Measurements from ENCODE around the gene CNNM3.
A peak's percentile ranks its signal among the peaks of the same experiment; 100 is the strongest.
"Not testable (repeated sequence)": the region's sequence is repeated elsewhere in the genome, so short reads cannot be mapped to it uniquely, and the experiment has no call there.

The CNNM3 gene

GRCh38 chr2:96816127-96816835, at the start of gene CNNM3:
CNNM3 (plus strand) TSS chr2:96816268; CDS start chr2:96816278, 10 bp downstream.
- peak; percentile 97 for DNase-seq (ENCODE audit: low spot score)

- DNase-seq (ENCODE audit: low spot score) = no peak
Observed at GRCh38 chr2:96767135-96767871, 48.8 kb upstream of the CNNM3 start.

- no peak for DNase-seq (ENCODE audit: low spot score)
Observed at GRCh38 chr2:96768083-96768561, 47.9 kb upstream of the CNNM3 start.

- no peak for DNase-seq (ENCODE audit: low spot score)
Observed at GRCh38 chr2:96769814-96770213, 46.3 kb upstream of the CNNM3 start.

- DNase-seq (ENCODE audit: low spot score) = no peak
Observed at GRCh38 chr2:96770442-96771202, 45.4 kb upstream of the CNNM3 start.

- no peak for DNase-seq (ENCODE audit: low spot score)
Observed at GRCh38 chr2:96771796-96772618, 44.1 kb upstream of the CNNM3 start.

GRCh38 chr2:96772903-96773671, 43.0 kb upstream of the CNNM3 start:
- peak; percentile 16 for DNase-seq (ENCODE audit: low spot score)

GRCh38 chr2:96773922-96774321, 42.1 kb upstream of the CNNM3 start:
- peak; percentile 44 for DNase-seq (ENCODE audit: low spot score)

GRCh38 chr2:96775160-96775559, 40.9 kb upstream of the CNNM3 start:
- no peak for DNase-seq (ENCODE audit: low spot score)

- DNase-seq (ENCODE audit: low spot score) = no peak
Observed at GRCh38 chr2:96783388-96783787, 32.7 kb upstream of the CNNM3 start.

- DNase-seq (ENCODE audit: low spot score) = no peak
Observed at GRCh38 chr2:96787411-96787810, 28.7 kb upstream of the CNNM3 start.

GRCh38 chr2:96788442-96789244, 27.4 kb upstream of the CNNM3 start:
- no peak for DNase-seq (ENCODE audit: low spot score)

GRCh38 chr2:96789245-96789617, 26.8 kb upstream of the CNNM3 start:
- no peak for DNase-seq (ENCODE audit: low spot score)

- no peak for DNase-seq (ENCODE audit: low spot score)
Observed at GRCh38 chr2:96792772-96793749, 23.0 kb upstream of the CNNM3 start.

- DNase-seq (ENCODE audit: low spot score) = no peak
Observed at GRCh38 chr2:96795076-96795475, 21.0 kb upstream of the CNNM3 start.

- DNase-seq (ENCODE audit: low spot score) = not testable (repeated sequence)
Observed at GRCh38 chr2:96796497-96796896, 19.6 kb upstream of the CNNM3 start.

GRCh38 chr2:96797066-96797625, 18.9 kb upstream of the CNNM3 start:
- no peak for DNase-seq (ENCODE audit: low spot score)

Data from CD4-positive, alpha-beta T cell treated with Interleukin-15 for 4 hours (primary cell).